T1000 (cell line): ENCODE data around the gene CHKB.

ENCODE experiments used
- DNase-seq: peaks from one replicate; lab custom pipeline; 2025; ENCODE audit warnings: mixed read lengths; lab: John Stamatoyannopoulos, UW

CHKB gene

DNA sequence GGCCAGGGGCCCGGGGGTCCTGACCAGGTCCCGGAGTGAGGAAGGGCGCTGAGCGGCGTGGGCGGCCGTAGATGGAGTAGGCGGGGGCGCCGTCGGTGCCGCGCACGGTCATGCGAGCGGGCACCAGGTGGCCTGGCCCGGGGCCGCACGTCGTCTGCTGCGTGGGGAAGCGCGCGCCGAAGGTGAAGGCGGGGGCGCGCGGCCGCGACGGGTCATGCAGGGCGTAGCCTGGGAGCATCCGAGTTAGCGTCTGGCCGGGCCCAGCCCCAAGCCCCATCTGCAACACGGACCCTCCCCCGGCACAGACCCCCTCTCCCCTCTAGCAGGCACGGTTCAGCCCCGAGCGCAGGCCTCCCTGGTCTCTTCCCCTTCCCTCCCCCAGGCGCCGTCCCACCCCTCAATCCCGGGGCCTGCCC is 51.1 kb downstream of the CHKB start:
- DNase-seq = no peak

DNA sequence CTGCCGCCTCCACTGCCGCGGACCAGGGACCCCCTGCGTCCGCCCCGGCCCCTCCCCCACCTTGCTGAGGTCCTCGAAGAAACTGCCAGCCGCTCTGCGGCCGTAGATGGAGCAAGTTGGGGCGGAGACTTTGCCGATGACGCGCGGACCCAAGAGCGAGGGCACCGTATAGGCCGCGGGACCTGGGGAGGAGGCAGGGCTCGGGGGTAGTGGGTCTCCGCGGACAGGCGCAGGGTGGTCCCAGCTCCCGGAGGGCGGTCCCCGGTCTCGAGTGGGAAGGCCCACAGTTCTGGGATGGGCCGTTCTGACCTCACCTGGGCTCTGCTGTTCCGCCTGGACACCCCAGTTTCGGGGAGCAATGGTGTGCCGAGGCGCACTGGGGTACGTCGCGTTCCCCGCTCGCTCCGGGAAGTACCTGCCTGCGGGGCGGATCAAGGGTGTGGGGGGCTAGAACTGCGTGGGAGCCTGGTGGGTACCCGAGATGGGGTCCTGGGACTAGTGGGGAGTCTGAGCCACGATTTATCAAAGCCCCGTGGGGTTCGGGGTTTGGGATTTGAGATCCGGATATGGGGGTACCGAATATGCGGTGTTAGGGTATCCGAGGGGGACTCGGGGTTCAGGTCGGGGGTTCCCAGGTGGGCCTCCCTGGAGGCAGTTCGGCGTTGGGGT is 51.6 kb downstream of the CHKB start:
- peak; percentile 14 for DNase-seq

GRCh38 chr22:50530580-50530876 is 52.1 kb downstream of the CHKB start:
- no peak for DNase-seq

- DNase-seq = no peak
These were observed 52.6 kb downstream of the CHKB start, which contains the start of gene TYMP for GRCh38 chr22:50529897-50530579. TYMP (minus strand) TSS chr22:50530012; CDS start chr22:50529709, 303 bp downstream.

DNA sequence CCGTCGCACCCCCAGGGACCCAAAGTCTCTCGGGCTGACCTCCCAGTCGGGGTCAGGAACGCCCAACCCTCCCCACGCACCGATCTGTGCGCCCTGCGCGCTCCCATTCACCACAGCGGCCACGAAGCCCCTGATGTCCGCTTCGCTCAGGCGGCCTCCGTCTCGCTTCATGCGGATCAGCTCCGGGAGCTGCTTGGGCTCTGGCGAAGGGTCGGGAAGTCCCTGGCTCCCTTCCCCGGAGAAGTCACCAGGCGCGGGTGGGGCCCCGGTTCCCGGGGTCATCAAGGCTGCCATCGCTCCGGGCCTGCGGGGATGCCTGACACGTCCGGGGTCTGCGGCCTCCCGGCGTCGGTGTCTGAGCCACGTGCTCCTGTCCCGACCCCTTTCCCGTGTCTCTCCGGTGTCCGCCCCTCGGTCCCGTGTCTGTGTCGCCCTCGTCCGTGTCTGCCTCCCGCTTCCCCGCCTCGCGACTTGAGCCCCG is 53.2 kb downstream of the CHKB start:
- no peak for DNase-seq
